DOHH2 (cell line): ENCODE measurements around the gene LRIG2.

Experiments used
- H3F3A ChIP-seq: fragments of 200-600 bp; sonication (generic), shearing (Covaris generic); 2 replicates; pipeline ENCODE4 v1.6.0; 2016; ENCODE audit warnings: antibody characterized with exemption, mild to moderate bottlenecking; ENCODE audit not compliant: control insufficient read depth, insufficient read depth
- H3K27ac ChIP-seq: fragments of 200-600 bp; sonication (generic); 2 replicates; pipeline ENCODE4 v1.5.1; 2014; ENCODE audit warnings: low read depth, mild to moderate bottlenecking, low read length, moderate library complexity
- H3K27me3 ChIP-seq: fragments of 200-600 bp; sonication (generic); 2 replicates; pipeline ENCODE4 v1.6.1; 2014; ENCODE audit warnings: mild to moderate bottlenecking, low read length, mixed read lengths; ENCODE audit not compliant: control insufficient read depth
- H3K36me3 ChIP-seq: fragments of 200-600 bp; sonication (generic); 2 replicates; pipeline ENCODE4 v1.6.1; 2014; ENCODE audit warnings: mild to moderate bottlenecking, low read length, moderate library complexity, mixed read lengths; ENCODE audit not compliant: control insufficient read depth
- H3K4me1 ChIP-seq: fragments of 200-600 bp; sonication (generic); 2 replicates; pipeline ENCODE4 v1.6.1; 2014; ENCODE audit warnings: mild to moderate bottlenecking, low read length, mixed read lengths; ENCODE audit not compliant: control insufficient read depth
- H3K4me2 ChIP-seq: fragments of 200-600 bp; sonication (generic); 2 replicates; pipeline ENCODE4 v1.6.0; 2014; ENCODE audit warnings: mild to moderate bottlenecking, low read length, moderate library complexity
- H3K4me3 ChIP-seq: fragments of 200-600 bp; sonication (generic); 2 replicates; pipeline ENCODE4 v1.5.1; 2014; ENCODE audit warnings: mild to moderate bottlenecking, low read length, mixed read lengths
- H3K79me2 ChIP-seq: fragments of 200-600 bp; sonication (generic); 2 replicates; pipeline ENCODE4 v1.6.1; 2014; ENCODE audit warnings: mild to moderate bottlenecking, low read length, mixed read lengths; ENCODE audit not compliant: control insufficient read depth
- H3K9me2 ChIP-seq: fragments of 200-600 bp; sonication (generic); replicated peaks from 2 replicates; pipeline ENCODE4 v1.6.1; 2014; ENCODE audit warnings: mild to moderate bottlenecking, low read length, mixed read lengths; ENCODE audit not compliant: control insufficient read depth
- H3K9me3 ChIP-seq: fragments of 200-600 bp; sonication (generic); 2 replicates; pipeline ENCODE4 v1.6.1; 2014; ENCODE audit warnings: antibody characterized with exemption, low read length, mixed read lengths; ENCODE audit not compliant: control insufficient read depth, insufficient read depth
- H4K20me1 ChIP-seq: fragments of 200-600 bp; sonication (generic); 2 replicates; pipeline ENCODE4 v1.6.0; 2014; ENCODE audit warnings: low read depth, mild to moderate bottlenecking, antibody characterized with exemption, low read length, moderate library complexity; ENCODE audit not compliant: control insufficient read depth, insufficient read depth
- CTCF ChIP-seq: fragments of 200-600 bp; sonication (generic); IDR thresholded peaks from one replicate; pipeline ENCODE4 v1.5.1; 2014; ENCODE audit warnings: antibody characterized with exemption, mild to moderate bottlenecking, low read depth, low read length; ENCODE audit not compliant: poor library complexity, severe bottlenecking
- EZH2phosphoT487 ChIP-seq: fragments of 200-600 bp; sonication (generic); IDR thresholded peaks from 2 replicates; pipeline ENCODE4 v1.6.1; 2017; ENCODE audit warnings: borderline replicate concordance, mild to moderate bottlenecking, antibody characterized with exemption, low read length, moderate library complexity, mixed read lengths

Gene LRIG2

DNA sequence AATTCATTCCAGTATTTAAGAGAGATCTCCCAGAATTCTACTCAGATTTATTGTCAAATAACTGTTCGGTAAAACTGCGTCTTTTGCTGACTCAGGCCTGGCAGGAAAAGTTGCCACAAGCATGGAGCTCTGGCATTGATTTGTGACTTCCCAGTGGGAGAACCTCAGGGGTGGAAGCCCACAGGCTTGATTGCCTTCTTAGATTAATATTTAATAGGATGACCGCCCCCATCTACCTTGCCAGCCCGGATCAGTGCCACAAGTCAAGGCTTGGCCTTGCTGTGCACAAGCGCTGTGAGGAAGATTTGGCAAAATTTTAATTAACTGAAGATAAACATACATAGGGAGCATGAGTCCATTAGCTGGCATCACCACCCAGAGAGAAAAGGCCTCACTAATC is 93.5 kb downstream of the LRIG2 start:
- Histone ChIP-seq H3F3A (no peaks in the 10 kb centered on the region), H3K9me2 (no peaks in the 10 kb centered on the region), H3K27ac (no peak overlapping the region), H3K79me2 (no peaks in the 10 kb centered on the region), H3K9me3 (no peaks in the 10 kb centered on the region), H4K20me1 (no peaks in the 10 kb centered on the region), H3K36me3 (no peaks in the 10 kb centered on the region), H3K27me3 (no peaks in the 10 kb centered on the region), H3K4me3 (no peak overlapping the region), H3K4me1 (0 out of 2 replicates have a peak, but pooled peaks cover 6% of the 10 kb centered on the region), H3K4me2 (no peak overlapping the region)
- TF ChIP-seq CTCF = no peak
- no peak for TF ChIP-seq EZH2phosphoT487

DNA sequence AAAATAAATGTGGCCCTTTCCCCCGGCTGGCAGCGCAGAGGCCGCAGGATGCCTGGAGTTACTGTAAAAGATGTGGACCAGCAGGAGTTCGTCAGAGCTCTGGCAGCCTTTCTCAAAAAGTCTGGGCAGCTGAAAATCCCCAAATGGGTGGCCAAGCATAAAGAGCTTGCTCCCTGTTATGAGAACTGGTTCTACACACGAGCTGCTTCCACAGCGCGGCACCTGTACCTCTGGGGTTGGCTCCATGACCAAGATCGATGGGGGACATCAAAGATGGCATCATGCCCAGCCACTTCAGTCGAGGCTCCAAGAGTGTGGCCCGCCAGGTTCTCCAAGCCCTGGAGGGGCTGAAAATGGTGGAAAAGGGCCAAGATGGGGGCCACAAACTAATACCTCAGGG is 95.9 kb downstream of the LRIG2 start:
- TF ChIP-seq EZH2phosphoT487 (no peak), CTCF (no peak)
- Histone ChIP-seq H3K9me3 (no peaks in the 10 kb centered on the region; the same call in 1 of the 2 replicates), H3K4me2 (no peak overlapping the region), H3K27ac (no peak overlapping the region), H4K20me1 (no peaks in the 10 kb centered on the region), H3K36me3 (no peaks in the 10 kb centered on the region), H3F3A (no peaks in the 10 kb centered on the region), H3K27me3 (no peaks in the 10 kb centered on the region), H3K4me1 (0 out of 2 replicates have a peak, but pooled peaks cover 2% of the 10 kb centered on the region), H3K4me3 (no peak overlapping the region), H3K9me2 (no peaks in the 10 kb centered on the region), H3K79me2 (no peaks in the 10 kb centered on the region)

- TF ChIP-seq CTCF (no peak), EZH2phosphoT487 (no peak)
- no peaks in the 10 kb centered on the region for H4K20me1 ChIP-seq
- H3K4me3 ChIP-seq = no peak overlapping the region
- H3K27ac ChIP-seq = no peak overlapping the region
- H3K4me2 ChIP-seq = no peak overlapping the region
- H3K9me2 ChIP-seq = no peaks in the 10 kb centered on the region
- no peaks in the 10 kb centered on the region; the same call in 1 of the 2 replicates for H3K9me3 ChIP-seq
- 0 out of 2 replicates have a peak, but pooled peaks cover 2% of the 10 kb centered on the region for H3K4me1 ChIP-seq
- H3K27me3 ChIP-seq = no peaks in the 10 kb centered on the region
- H3F3A ChIP-seq = no peaks in the 10 kb centered on the region
- H3K79me2 ChIP-seq = no peaks in the 10 kb centered on the region
- H3K36me3 ChIP-seq = no peaks in the 10 kb centered on the region
Measured at GRCh38 chr1:113169591-113169990, 96.6 kb downstream of the LRIG2 start.
